Posterior cingulate gyrus (tissue), 11 donors: Measurements from ENCODE around the gene XKRX.

ENCODE experiments used
- DNase-seq, 10 donors: peaks; one replicate each; pipeline versions ENCODE4 v3.0.0 to v3.0.0-alpha.2; 2020 to 2021; ENCODE audit warnings: mixed read lengths in 3 of 10
- intact Hi-C: fragments of 100-400 bp; cut with DNase I; formaldehyde crosslinking; loops from one replicate; pipeline ENCODE4 v1.15.1; 2023

The XKRX gene

DNA sequence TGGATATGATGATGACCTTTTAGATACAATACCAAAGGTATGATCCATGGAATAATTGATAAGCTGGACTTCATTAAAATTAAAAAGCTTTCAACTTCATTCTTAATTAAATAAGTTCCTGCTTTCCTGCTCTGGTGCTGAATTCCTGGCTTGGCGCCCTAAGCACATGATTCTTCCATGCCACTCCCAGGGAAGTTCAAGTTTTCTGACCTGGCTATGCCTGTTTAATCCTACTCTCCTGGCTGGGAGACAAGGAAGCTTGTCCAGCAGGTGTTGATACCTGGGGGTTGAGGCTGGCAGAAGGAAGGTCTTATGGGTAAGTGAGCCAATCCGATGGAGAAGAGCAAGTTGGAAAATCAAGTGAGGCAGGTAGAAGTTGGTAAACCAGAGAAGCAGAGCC is 24.3 kb downstream of the XKRX start:
- intact Hi-C loops: no loop called here
- no peak for DNase-seq

DNA sequence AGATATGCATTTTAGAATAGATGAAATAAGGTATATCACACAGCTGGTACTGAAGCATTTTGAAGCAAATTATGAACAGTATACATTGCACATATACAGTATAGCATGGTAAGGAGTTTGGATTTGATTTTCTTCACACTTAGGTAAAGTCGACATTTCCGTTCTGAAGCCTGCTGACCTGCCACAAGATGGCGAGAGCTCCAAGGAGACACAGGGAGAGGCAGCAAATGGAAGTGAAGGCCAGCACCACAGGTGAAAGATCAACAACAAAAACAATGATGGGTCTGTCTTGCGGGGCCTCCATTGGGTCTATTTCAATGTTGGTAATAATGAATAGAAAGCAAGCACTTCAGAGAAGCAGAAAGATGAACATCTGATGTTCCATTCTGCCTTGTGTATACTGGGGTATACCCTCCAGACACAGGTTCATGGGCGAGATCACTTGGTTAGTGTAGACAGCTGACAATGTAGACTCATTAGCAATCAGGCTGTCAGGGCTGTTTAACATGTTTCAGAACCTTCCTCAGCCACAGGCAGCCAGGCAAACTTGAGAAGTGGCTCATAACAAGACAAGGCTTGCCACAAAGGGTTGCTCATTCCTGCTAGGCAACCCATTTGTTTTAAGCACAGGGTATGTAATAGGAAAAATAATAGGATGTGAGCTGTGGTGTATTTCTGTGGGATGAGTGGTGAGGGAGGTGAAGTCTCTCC is 33.2 kb downstream of the XKRX start:
- DNase-seq: no peak
- intact Hi-C loops: no loop called here

DNA sequence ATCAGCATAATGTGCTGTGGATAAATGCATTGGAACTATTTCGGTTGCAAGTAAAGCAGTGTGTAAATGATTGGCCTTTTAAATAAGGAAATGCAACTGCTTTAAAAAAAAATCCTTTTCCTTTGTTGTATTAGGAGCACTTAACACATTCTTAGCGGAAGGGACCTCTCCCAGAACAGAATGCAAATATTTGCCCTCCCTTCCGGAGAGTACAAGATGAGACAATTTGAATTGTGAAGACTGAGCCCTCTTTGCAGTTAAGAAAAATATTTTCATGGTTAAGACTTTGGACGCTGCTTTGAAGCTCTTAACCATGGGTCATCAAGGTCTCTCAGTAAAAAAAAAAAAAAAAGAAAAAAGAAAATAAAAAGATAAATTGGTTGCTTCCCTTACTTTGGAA is 45.1 kb downstream of the XKRX start:
- intact Hi-C loops: no loop called here
- no peak for DNase-seq

DNA sequence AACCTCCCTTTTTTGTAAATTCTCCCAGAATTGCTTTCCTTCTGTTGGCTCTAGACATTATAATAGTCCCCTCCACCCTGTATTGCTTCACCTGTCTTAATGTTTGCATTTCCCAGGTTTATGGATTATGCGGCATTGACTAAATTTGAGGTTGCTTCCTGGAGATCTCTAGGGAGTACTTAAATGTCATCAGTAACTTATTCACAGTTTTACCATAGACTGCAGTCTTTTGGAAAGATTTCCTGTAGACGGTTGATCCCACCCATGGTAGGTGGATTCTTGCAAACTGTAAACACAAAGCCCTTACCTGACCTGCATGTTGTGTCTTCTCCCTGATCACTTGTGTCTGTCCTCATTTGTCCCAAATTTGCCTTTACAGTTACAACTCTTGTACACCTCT is 48.3 kb downstream of the XKRX start:
- intact Hi-C loops: no loop called here
- no peak for DNase-seq

DNA sequence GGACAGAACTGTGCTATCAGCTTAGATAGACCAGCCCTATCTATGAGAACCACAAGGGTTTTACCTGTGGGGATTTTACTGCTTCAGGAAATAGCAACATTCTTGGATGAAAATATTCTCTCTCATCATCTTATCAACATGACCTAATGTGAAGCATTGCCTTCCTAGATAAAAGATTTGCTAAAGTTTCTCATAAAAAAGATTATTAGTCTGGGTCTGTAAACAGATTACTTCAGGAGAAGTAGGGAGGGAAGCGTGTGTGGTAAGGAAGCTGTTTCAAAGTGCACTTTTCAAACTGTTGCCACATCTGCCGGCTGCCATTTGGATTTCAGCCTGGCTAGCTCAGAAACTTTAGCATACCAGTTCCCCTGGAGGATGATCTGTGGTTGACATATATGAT is 54.4 kb downstream of the XKRX start, which contains the start of gene NOX1:
Gene NOX1 (minus strand): TSS at position 35 of the 400 bp plus-strand sequence. CDS start 220 bp downstream, outside the sequence.
- no peak for DNase-seq
- intact Hi-C loops: no loop called here

DNA sequence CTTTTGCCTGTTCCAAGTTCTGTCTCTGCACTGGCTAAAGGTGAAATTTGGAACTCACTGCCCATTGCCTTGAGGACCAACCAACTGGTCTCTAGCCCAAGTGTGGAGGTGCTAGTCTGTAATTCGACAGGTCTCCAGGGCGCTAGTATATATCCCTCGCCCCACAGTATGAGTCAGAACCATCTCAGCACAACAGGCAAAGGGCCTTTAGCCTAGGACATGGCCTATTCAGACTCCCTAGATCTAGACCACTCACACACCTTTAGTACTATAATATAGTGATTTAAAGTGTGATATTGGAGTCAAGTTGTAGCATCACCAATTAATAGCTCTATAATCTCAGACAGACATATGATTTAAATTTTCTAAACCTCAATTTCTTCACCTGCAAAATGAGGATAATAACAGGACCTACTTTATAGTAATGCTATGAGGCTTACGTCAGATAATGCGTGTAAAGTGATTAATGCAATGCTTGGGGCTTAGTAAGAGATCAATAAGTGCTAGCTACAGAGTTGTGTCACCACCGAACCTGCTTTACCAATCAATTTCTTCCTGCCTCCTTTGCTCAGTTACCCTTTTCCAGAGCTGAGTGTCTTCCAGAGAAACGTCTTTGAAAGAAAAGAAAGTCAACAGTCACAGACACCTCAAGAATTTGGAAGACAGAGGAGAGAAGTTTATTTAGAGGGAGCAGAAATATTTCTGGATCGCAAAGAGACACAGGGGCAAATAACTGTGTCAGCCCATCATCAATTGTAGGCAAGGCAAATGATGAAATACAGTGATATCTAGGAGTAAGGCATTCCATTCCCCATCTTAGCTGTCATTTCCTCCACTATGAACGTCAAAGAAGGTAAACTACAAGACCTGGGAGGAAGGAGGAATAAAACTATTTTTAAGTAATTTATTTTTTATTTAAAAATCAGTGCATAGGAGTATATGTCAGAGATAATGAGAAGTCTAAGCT is 56.8 kb downstream of the XKRX start:
- intact Hi-C loops: no loop called here
- DNase-seq: no peak

DNA sequence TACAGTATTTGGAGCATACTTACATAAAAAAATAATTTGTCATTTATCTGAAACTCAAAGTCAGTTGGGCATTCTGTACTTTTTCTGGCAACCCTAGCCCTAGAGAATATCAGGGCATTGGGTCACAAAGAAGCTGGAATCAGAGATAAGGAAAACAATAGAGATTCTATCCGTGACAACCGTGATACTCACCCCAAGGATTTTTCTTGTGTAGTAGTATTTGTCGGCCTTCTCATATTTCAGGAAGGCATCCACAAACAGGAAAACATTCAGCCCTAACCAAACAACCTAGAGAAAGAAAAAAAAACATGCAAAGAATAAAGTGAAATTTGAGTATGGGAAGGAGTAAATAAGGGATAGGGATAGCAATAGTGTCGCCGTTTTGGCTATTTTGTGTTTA is 58.2 kb downstream of the XKRX start:
- no peak for DNase-seq
- intact Hi-C loops: no loop called here

DNA sequence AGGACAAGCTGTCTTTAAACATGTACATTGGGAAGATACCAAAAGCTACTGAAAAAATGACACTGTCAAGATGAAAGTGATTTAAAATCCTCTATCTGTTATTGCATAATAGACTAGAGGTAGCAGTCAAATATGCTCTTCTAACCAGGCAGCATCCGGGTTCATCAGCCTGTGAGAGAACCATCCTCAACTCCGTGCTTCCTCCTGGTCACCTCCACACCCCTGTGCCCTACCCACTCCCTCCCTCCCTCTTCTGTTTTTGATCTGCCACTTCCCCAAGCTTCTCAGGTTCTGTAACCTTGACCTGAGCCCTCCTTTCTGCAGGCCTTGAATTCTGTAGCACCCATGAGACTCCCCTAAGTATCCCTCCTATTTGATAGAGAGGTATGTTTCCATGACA is 60.4 kb downstream of the XKRX start:
- DNase-seq: no peak
- intact Hi-C loops: no loop called here

DNA sequence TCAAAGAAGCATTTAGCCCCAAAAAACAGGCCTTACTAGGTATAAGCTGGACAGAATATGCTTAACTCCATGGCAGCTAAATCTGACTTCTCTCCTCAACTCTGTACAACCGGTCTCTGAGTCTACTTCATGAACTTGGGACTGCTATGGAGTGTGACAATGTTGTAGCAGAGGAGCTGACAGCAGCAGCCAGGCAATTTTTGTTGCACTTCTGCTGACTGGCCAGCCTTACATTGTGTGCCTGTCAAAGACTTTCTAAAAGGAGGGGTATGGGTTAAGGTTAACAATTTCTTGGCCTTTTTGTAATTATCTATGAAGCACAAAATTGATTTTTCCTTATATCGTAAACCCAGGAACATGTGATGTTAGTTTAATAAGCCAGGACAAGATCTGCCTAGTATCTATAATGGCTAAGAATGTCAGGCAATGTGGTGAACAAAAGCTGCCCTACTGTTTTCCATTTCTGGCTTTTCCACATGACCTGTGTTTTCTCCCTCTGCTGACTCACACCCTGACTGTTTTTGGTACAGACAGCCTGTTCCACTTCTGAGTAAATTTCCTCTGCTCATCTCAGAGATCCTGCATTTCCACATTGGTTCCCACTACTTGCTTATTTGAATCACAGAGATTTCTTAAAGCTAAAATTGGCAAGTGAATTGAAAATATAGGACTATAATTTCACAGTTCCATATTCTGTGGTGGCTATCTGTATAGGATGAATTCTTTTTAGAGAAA is 63.9 kb downstream of the XKRX start:
- peak in 1 of 10 donors; percentile 8 for DNase-seq
- intact Hi-C loops: no loop called here
